GM06990 (cell line): ENCODE measurements around the gene WDR64.

ENCODE experiments used
- DNase-seq: peaks from one replicate; pipeline ENCODE4 v3.0.0-alpha.2; 2011; ENCODE audit not compliant: insufficient read length; ENCODE audit errors: extremely low read depth
- H3K27me3 ChIP-seq: replicated peaks from 2 replicates; pipeline ENCODE4 v1.6.0; 2011; ENCODE audit warnings: low read length; ENCODE audit not compliant: control insufficient read depth, insufficient read depth
- H3K36me3 ChIP-seq: 2 replicates; pipeline ENCODE4 v1.5.1; 2011; ENCODE audit warnings: low read length; ENCODE audit not compliant: control insufficient read depth, insufficient read depth
- H3K4me3 ChIP-seq: replicated peaks from 2 replicates; pipeline ENCODE4 v1.5.1; 2011; ENCODE audit warnings: low read depth, mild to moderate bottlenecking, control low read depth, low read length
- CTCF ChIP-seq: IDR thresholded peaks from 2 replicates; pipeline ENCODE4 v1.5.1; 2011; ENCODE audit warnings: low read length, control low read depth, mild to moderate bottlenecking, inconsistent platforms; ENCODE audit not compliant: insufficient read depth, poor library complexity, severe bottlenecking

WDR64 gene

GRCh38 chr1:241641773-241642592 is 10.1 kb upstream of the WDR64 start:
- Histone ChIP-seq H3K4me3 (no peak overlapping the region), H3K27me3 (no peaks in the 10 kb centered on the region), H3K36me3 (peaks cover 2% of the 10 kb centered on the region; the same call in 1 of the 2 replicates)
- DNase-seq: no peak
- TF ChIP-seq CTCF: no peak

- no peak for TF ChIP-seq CTCF
These were observed 9.5 kb upstream of the WDR64 start for GRCh38 chr1:241642593-241642944.

GRCh38 chr1:241644259-241644658 is 7.8 kb upstream of the WDR64 start:
- DNase-seq: no peak
- no peaks in the 10 kb centered on the region for H3K36me3 ChIP-seq
- TF ChIP-seq CTCF: no peak
- no peaks in the 10 kb centered on the region for H3K27me3 ChIP-seq
- no peak overlapping the region for H3K4me3 ChIP-seq

More at GRCh38 chr1:241642593-241642944, 9.5 kb upstream of the WDR64 start:
- Histone ChIP-seq H3K27me3 (no peaks in the 10 kb centered on the region), H3K36me3 (peaks cover 2% of the 10 kb centered on the region; the same call in 1 of the 2 replicates), H3K4me3 (no peak overlapping the region)
- DNase-seq: no peak

GRCh38 chr1:241645199-241645598 is 6.9 kb upstream of the WDR64 start:
- TF ChIP-seq CTCF: no peak
- Histone ChIP-seq H3K36me3 (no peaks in the 10 kb centered on the region), H3K27me3 (no peaks in the 10 kb centered on the region), H3K4me3 (no peak overlapping the region)
- DNase-seq: no peak

- Histone ChIP-seq H3K4me3 (no peak overlapping the region), H3K36me3 (no peaks in the 10 kb centered on the region), H3K27me3 (no peaks in the 10 kb centered on the region)
- TF ChIP-seq CTCF: no peak
- DNase-seq: no peak
These were observed 5.9 kb upstream of the WDR64 start for GRCh38 chr1:241646201-241646600.

- Histone ChIP-seq H3K27me3 (no peaks in the 10 kb centered on the region), H3K4me3 (no peak overlapping the region), H3K36me3 (no peaks in the 10 kb centered on the region)
- DNase-seq: no peak
- no peak for TF ChIP-seq CTCF
These were observed 4.4 kb upstream of the WDR64 start for GRCh38 chr1:241647658-241648057.
